GM06990 (cell line): ENCODE measurements around the gene SARDH.

Experiments
- DNase-seq: peaks from one replicate; pipeline ENCODE4 v3.0.0-alpha.2; 2011; ENCODE audit not compliant: insufficient read length; ENCODE audit errors: extremely low read depth
- H3K27me3 ChIP-seq: replicated peaks from 2 replicates; pipeline ENCODE4 v1.6.0; 2011; ENCODE audit warnings: low read length; ENCODE audit not compliant: control insufficient read depth, insufficient read depth
- H3K36me3 ChIP-seq: 2 replicates; pipeline ENCODE4 v1.5.1; 2011; ENCODE audit warnings: low read length; ENCODE audit not compliant: control insufficient read depth, insufficient read depth
- H3K4me3 ChIP-seq: replicated peaks from 2 replicates; pipeline ENCODE4 v1.5.1; 2011; ENCODE audit warnings: low read depth, mild to moderate bottlenecking, control low read depth, low read length
- TF ChIP-seq, protein P1 (sequence below): IDR thresholded peaks from 2 replicates; pipeline ENCODE4 v1.5.1; 2011; ENCODE audit warnings: low read length, control low read depth, mild to moderate bottlenecking, inconsistent platforms; ENCODE audit not compliant: insufficient read depth, poor library complexity, severe bottlenecking

The SARDH gene

DNA sequence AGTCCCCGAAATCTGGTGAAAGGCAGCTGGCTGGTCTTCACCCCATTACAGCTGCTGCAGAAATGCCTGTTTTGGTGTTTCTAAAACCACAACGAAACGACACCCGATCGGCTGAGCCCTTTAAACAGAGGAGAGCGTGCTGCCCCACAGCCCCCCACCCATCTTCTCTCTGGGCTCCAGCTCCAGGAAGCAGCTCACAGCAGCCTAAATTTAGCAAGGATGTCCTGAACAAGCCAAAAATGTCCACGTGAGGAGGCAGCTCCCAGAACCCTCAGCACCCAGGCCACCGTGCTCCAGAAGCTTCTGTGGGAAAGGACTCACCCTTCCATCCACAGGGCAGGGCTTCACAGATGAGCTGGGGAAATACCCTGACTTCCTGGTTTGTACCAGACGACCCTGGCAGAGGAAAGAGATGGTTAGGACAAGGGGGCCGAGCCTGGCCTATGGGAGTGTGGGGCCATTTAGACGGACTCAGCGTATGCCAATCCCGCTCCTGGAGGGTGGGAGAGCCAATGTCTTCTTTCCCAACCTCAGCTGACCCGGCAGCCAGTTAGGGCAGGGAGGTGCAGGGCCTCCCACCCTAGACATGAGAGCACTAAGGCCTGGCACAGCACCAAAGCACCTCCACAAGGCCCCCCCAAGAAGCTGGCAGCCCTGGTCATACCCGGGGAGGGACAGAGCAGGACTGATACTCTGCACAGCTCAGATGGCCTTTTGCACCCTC lies 39.1 kb upstream of the SARDH start:
- H3K27me3 ChIP-seq, result no peaks in the 10 kb centered on the region
- H3K36me3 ChIP-seq, result peaks cover 67% of the 10 kb centered on the region
- TF ChIP-seq, protein P1, sequence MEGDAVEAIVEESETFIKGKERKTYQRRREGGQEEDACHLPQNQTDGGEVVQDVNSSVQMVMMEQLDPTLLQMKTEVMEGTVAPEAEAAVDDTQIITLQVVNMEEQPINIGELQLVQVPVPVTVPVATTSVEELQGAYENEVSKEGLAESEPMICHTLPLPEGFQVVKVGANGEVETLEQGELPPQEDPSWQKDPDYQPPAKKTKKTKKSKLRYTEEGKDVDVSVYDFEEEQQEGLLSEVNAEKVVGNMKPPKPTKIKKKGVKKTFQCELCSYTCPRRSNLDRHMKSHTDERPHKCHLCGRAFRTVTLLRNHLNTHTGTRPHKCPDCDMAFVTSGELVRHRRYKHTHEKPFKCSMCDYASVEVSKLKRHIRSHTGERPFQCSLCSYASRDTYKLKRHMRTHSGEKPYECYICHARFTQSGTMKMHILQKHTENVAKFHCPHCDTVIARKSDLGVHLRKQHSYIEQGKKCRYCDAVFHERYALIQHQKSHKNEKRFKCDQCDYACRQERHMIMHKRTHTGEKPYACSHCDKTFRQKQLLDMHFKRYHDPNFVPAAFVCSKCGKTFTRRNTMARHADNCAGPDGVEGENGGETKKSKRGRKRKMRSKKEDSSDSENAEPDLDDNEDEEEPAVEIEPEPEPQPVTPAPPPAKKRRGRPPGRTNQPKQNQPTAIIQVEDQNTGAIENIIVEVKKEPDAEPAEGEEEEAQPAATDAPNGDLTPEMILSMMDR, result no peak
- no peak overlapping the region for H3K4me3 ChIP-seq
- DNase-seq, result no peak

DNA sequence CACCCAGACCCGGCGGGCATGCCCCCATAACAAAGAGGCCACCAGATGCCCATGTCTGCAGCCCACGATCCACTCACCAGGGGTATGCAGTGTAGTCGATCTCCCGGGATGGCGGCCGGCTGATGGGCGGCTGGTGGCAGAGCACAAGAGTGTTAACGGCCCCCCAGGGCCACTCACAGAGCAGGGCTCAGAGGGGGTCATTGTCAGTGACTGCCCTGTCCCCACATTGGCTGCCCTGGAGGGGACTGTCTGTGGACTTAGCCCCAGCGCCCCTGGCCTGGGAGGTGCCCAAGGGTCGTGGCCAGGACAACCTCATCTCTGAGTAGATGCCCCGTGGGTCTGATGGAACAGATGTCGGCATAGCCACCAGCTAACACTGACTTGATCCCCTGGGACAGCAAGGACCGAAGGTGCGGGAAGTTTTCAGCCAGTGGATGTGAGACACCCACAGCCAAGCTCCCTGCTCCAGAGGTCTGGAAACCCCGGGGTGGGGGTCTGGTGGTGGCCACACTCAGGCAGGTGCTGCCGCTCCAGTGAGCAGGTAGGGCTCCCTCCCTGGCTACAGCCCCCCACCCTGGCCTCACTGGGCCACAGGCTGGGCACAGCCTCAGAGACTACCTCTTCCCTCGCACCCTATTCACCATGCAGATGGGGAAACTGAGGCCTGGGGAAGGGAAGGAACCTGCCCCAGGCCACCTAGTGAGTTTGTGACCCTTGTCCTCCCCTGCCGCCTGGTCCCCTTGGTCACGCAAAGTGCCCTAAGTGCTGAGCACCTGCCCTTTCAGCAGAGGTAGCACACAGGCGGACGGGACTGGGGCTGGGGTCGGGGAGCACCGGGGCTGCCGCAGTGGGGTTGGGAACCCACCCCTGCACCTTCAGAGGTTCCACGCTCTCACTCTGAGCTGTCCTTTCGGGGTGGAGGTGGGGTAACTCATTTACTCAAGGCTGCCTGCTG lies 38.1 kb upstream of the SARDH start:
- no peak overlapping the region for H3K4me3 ChIP-seq
- peaks cover 67% of the 10 kb centered on the region for H3K36me3 ChIP-seq
- H3K27me3 ChIP-seq, result no peaks in the 10 kb centered on the region
- DNase-seq, result no peak
- TF ChIP-seq, protein P1, result no peak

DNA sequence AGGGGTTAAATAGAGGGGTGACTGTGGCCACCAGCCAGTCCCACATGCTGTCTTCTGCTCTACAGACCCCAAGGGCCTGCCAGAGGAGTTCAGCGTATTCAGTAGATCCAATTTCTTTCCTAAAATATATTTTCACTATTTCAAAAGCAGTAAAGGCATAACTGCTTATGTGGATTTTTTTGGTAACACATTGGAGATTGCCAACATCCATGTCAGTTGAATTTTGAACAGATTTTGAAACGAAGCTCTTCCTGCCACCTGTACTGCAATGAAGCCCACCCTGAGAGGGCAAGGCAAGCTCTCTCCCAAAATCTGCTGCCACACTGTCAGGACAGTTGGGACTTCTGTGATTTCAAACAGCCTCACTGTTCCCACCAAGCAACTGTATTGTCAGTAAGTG lies 37.1 kb upstream of the SARDH start:
- Histone ChIP-seq H3K27me3 (no peaks in the 10 kb centered on the region), H3K36me3 (peaks cover 62% of the 10 kb centered on the region)

DNA sequence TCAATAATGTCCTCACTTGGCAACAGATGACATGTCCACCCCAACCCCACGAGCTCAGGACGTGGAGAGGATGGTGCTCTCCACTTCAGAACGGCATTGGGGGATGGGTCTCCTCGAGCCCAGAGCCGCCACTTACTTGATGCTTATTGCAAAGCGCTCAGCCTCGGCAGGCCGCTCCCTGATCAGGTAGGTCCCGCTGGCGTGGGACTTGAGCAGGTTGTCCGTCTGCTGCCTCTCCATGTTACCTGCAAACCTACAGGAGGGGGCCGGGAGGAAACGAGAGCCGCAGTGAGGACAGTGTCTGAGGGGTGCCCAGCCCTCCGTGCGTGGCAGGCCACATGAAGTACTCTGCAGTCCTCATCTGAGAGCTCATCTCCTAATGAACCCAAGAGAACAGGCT lies 36.6 kb upstream of the SARDH start:
- TF ChIP-seq, protein P1, result no peak
- DNase-seq, result no peak
- H3K27me3 ChIP-seq, result no peaks in the 10 kb centered on the region
- no peak overlapping the region for H3K4me3 ChIP-seq
- peaks cover 61% of the 10 kb centered on the region for H3K36me3 ChIP-seq

More for the DNA sequence above, 37.1 kb upstream of the SARDH start:
- DNase-seq, result no peak
- TF ChIP-seq, protein P1, result no peak
- no peak overlapping the region for H3K4me3 ChIP-seq

DNA sequence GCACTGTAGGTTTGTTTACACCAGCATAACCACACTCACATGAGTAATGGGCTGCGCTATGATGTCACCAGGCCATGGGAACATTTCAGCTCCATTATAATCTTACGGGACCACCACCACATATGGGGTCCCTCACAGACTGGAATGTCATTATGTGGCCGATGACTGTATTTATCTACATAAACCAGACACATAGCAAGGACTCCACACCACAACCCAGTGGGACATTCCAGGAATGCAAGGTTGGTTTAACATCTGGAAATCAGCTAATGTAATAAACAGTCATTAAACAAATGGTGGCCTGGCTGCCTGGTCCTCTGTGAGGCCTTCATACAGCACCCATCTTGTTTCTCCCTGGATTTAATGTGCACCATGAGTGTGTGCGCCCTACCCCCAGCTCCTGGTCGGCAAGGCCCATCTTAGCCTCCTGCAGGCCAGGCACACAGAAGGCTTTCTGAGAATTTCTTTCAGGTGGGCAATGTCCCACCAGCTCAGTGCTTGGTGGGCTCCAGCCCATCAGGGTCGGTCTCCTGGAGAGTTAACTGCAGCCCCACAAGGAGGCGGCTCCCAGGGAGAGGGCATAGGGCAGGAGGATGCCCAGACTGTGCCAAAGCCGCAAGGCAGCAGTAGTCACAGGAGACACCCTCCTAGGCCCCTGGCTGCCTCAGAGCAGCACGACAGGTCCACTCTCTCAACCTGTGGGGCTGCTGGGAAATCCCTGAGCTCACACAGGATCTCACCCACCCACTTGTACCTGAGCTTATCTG lies 35.9 kb upstream of the SARDH start:
- TF ChIP-seq, protein P1, result no peak
- no peak overlapping the region for H3K4me3 ChIP-seq
- peaks cover 57% of the 10 kb centered on the region for H3K36me3 ChIP-seq
- no peak for DNase-seq
- H3K27me3 ChIP-seq, result no peaks in the 10 kb centered on the region
